IMR-90 (cell line): ENCODE results near the gene GNA15. TPM values are rescaled to one million over a fixed set of nuclear protein-coding genes. Genes with fewer than 3 reads are reported as not detected.

Source experiments
- ATAC-seq: fragments of 200-7000 bp; cut with Tn5 transposase; 2 replicates; pipeline ENCODE4 v1.9.1; 2020; ENCODE audit warnings: low read depth, mild to moderate bottlenecking, moderate library complexity
- BruUV-seq: library from RNA; stranded (reverse); fragments of 400-500 nt; replicated peaks from 2 replicates; lab custom pipeline; 2021; lab: Mats Ljungman, UMichigan
- CTCF ChIA-PET: fragments of 300-600 bp; formaldehyde crosslinking; extraction: SDS; loops from one replicate; lab custom pipeline; 2021; ENCODE audit warnings: antibody characterized with exemption; lab: Yijun Ruan, JAX
- POLR2A ChIA-PET: fragments of 300-600 bp; sonication (Branson Sonifier 250); formaldehyde crosslinking; loops from one replicate; lab custom pipeline; 2022; ENCODE audit warnings: antibody characterized with exemption; ENCODE audit not compliant: unreplicated experiment; lab: Charles Lee
- DNase-seq: peaks from one replicate; pipeline ENCODE4 v3.0.0; 2013
- H2AFZ ChIP-seq: replicated peaks from 2 replicates; pipeline ENCODE3; 2013; ENCODE audit warnings: low read length, mild to moderate bottlenecking; ENCODE audit not compliant: poor library complexity
- H2AK5ac ChIP-seq: 2 replicates; pipeline ENCODE4 v1.6.1; 2013; ENCODE audit warnings: low read depth, low read length, inconsistent platforms
- H2AK9ac ChIP-seq: replicated peaks from 2 replicates; pipeline ENCODE3; 2013; ENCODE audit warnings: mild to moderate bottlenecking, low read depth, low read length, moderate library complexity; ENCODE audit not compliant: poor library complexity
- H2BK120ac ChIP-seq: 2 replicates; pipeline ENCODE4 v1.6.1; 2013; ENCODE audit warnings: low read depth, low read length, inconsistent platforms
- H2BK15ac ChIP-seq: 3 replicates; pipeline ENCODE4 v1.6.1; 2013; ENCODE audit warnings: low read depth, low read length, inconsistent platforms
- H2BK20ac ChIP-seq: 2 replicates; pipeline ENCODE4 v1.6.1; 2013; ENCODE audit warnings: low read depth, mild to moderate bottlenecking, inconsistent platforms, low read length, moderate library complexity
- H2BK5ac ChIP-seq: 2 replicates; pipeline ENCODE4 v1.6.1; 2013; ENCODE audit warnings: mild to moderate bottlenecking, low read depth, low read length, inconsistent platforms; ENCODE audit not compliant: poor library complexity, severe bottlenecking
- H3K14ac ChIP-seq: replicated peaks from 2 replicates; pipeline ENCODE4 v1.6.1; 2013; ENCODE audit warnings: low read depth, low read length, inconsistent platforms
- H3K18ac ChIP-seq: 2 replicates; pipeline ENCODE4 v1.6.1; 2013; ENCODE audit warnings: low read depth, low read length, control low read depth
- H3K23ac ChIP-seq: 2 replicates; pipeline ENCODE4 v1.6.1; 2013; ENCODE audit warnings: low read depth, low read length, inconsistent platforms
- H3K27ac ChIP-seq: 2 replicates; pipeline ENCODE4 v1.5.1; 2013; ENCODE audit warnings: mild to moderate bottlenecking, control low read depth, low read length; ENCODE audit not compliant: insufficient read depth
- H3K27me3 ChIP-seq: 2 replicates; pipeline ENCODE4 v1.6.1; 2013; ENCODE audit warnings: low read length; ENCODE audit not compliant: control insufficient read depth, insufficient read depth
- H3K36me3 ChIP-seq: 2 replicates; pipeline ENCODE4 v1.6.1; 2013; ENCODE audit warnings: low read length, mixed read lengths; ENCODE audit not compliant: control insufficient read depth, insufficient read depth
- H3K4ac ChIP-seq: 2 replicates; pipeline ENCODE4 v1.6.1; 2013; ENCODE audit warnings: low read depth, low read length, inconsistent platforms
- H3K4me1 ChIP-seq: 2 replicates; pipeline ENCODE4 v1.6.1; 2013; ENCODE audit warnings: low read length, mixed read lengths; ENCODE audit not compliant: control insufficient read depth, insufficient read depth
- H3K4me2 ChIP-seq: 2 replicates; pipeline ENCODE4 v1.6.1; 2013; ENCODE audit warnings: low read depth, mild to moderate bottlenecking, control low read depth, low read length, moderate library complexity
- H3K4me3 ChIP-seq: 2 replicates; pipeline ENCODE4 v1.5.1; 2013; ENCODE audit warnings: low read depth, mild to moderate bottlenecking, control low read depth, low read length, moderate library complexity; ENCODE audit not compliant: insufficient read depth
- H3K56ac ChIP-seq: 2 replicates; pipeline ENCODE4 v1.6.1; 2013; ENCODE audit warnings: low read length, inconsistent platforms; ENCODE audit not compliant: insufficient read depth; ENCODE audit errors: extremely low read depth
- H3K79me1 ChIP-seq, 2 experiments: 2 replicates each; pipeline ENCODE4 v1.6.1; 2013; ENCODE audit warnings: low read length in 2 of 2, inconsistent platforms in 1 of 2, low read depth in 1 of 2
- H3K9ac ChIP-seq: 2 replicates; pipeline ENCODE4 v1.6.1; 2013; ENCODE audit warnings: low read depth, low read length, control low read depth
- H3K9me1 ChIP-seq: 2 replicates; pipeline ENCODE4 v1.6.1; 2013; ENCODE audit warnings: low read length, inconsistent platforms; ENCODE audit not compliant: insufficient read depth
- H3K9me3 ChIP-seq: 2 replicates; pipeline ENCODE4 v1.6.1; 2013; ENCODE audit warnings: low read length; ENCODE audit not compliant: control insufficient read depth, insufficient read depth
- H4K20me1 ChIP-seq: 2 replicates; pipeline ENCODE4 v1.6.1; 2013; ENCODE audit warnings: low read length, inconsistent platforms; ENCODE audit not compliant: insufficient read depth
- H4K5ac ChIP-seq: 2 replicates; pipeline ENCODE4 v1.6.1; 2013; ENCODE audit warnings: mild to moderate bottlenecking, low read depth, low read length, control low read depth
- H4K8ac ChIP-seq, 2 experiments: 2 replicates each; pipeline ENCODE4 v1.6.1; 2013; ENCODE audit warnings: low read depth in 2 of 2, low read length in 2 of 2, control low read depth in 1 of 2, inconsistent platforms in 1 of 2
- H4K91ac ChIP-seq: 2 replicates; pipeline ENCODE4 v1.6.1; 2013; ENCODE audit warnings: low read depth, low read length, inconsistent platforms; ENCODE audit not compliant: insufficient read depth
- CEBPB ChIP-seq: IDR thresholded peaks from 2 replicates; pipeline ENCODE4 v1.6.1; 2012; ENCODE audit warnings: low read depth, low read length, improper control_type of control experiment
- MAFK ChIP-seq: IDR thresholded peaks from 2 replicates; pipeline ENCODE4 v1.6.1; 2012; ENCODE audit warnings: low read depth, low read length, improper control_type of control experiment
- NFE2L2 ChIP-seq: fragments of 150-350 bp; IDR thresholded peaks from 2 replicates; pipeline ENCODE4 v1.6.1; 2016; ENCODE audit warnings: low read depth, mild to moderate bottlenecking, low read length
- WGBS, 2 experiments: methylation state at CpG; one replicate each; pipeline versions ENCODE4 v1.1.5 to v1.1.7; 2013; ENCODE audit warnings: missing lambda C conversion rate in 2 of 2; ENCODE audit not compliant: insufficient read length in 1 of 2; ENCODE audit errors: extremely low coverage in 2 of 2; 5-methylcytosine and 5-hydroxymethylcytosine counted together
- dilution Hi-C: fragments of 300-500 bp; cut with HindIII; formaldehyde crosslinking; loops from one replicate; pipeline ENCODE4 v1.14.3; 2018; ENCODE audit warnings: low sequenced_read_pairs; ENCODE audit not compliant: unreplicated experiment
- in situ Hi-C: fragments of 300-500 bp; cut with MboI; formaldehyde crosslinking; loops from 3 replicates; pipeline ENCODE4 v1.14.3; 2019; ENCODE audit warnings: low sequenced_read_pairs, inconsistent platforms, mixed read lengths
- intact Hi-C: fragments of 100-400 bp; cut with micrococcal nuclease; formaldehyde crosslinking; loops from 2 replicates; pipeline ENCODE4 v1.10.0; 2022
- polyA plus RNA-seq, 3 experiments: library from polyadenylated mRNA; depleted of rRNA; stranded (reverse); fragments of >200 nt; gene quantifications; 2 replicates each; pipeline ENCODE4 v1.2.3, GENCODE V29; 2012; ENCODE audit warnings: low replicate concordance in 1 of 3
- total RNA-seq: library from RNA; depleted of rRNA; stranded (reverse); fragments of >200 nt; gene quantifications from 2 replicates; pipeline ENCODE4 v1.2.3, GENCODE V29; 2012

Gene GNA15
- total and polyA plus RNA-seq, 2 of the 4 experiments (the other 2 are of a cell fraction) = 0.18 TPM; not detected in 1

- Histone ChIP-seq H2BK120ac (no peak overlapping the region), H2AFZ (no peak overlapping the region), H3K4me3 (no peak overlapping the region), H3K9me1 (peaks cover 7% of the 10 kb centered on the region), H4K20me1 (peaks cover 2% of the 10 kb centered on the region), H3K27ac (no peak overlapping the region), H2BK15ac (no peak overlapping the region), H3K9me3 (no peaks in the 10 kb centered on the region), H2BK5ac (no peak overlapping the region), H2BK20ac (no peak overlapping the region), H3K4me1 (peaks cover 8% of the 10 kb centered on the region), H3K14ac (no peak overlapping the region), H4K8ac (no peak overlapping the region), H3K36me3 (peaks cover 27% of the 10 kb centered on the region), H4K91ac (no peak overlapping the region), H4K5ac (no peak overlapping the region), H2AK9ac (no peak overlapping the region), H3K9ac (no peak overlapping the region), H3K79me1 (peaks cover 0 to 13% of the 10 kb centered on the region in 2 experiments; a peak in 1 of 4 replicates), H3K4ac (no peak overlapping the region), H3K4me2 (no peak overlapping the region), H3K18ac (no peak overlapping the region), H3K56ac (no peak overlapping the region), H3K23ac (no peak overlapping the region), H2AK5ac (no peak overlapping the region), H3K27me3 (no peaks in the 10 kb centered on the region)
- dilution Hi-C loops (no loop called here), intact Hi-C loops (no loop called here), in situ Hi-C loops (no loop called here)
- DNase-seq (no peak), ATAC-seq (no peak)
- ChIA-PET POLR2A (no interaction called here), CTCF (interaction anchor here (0.6 kb wide), 1 partner anchor 156 kb away, joined by 4 read pairs; no protein-coding TSS in a partner anchor)
- TF ChIP-seq MAFK = no peak
- no peak for TF ChIP-seq CEBPB
- TF ChIP-seq NFE2L2 = no peak
- 96% methylated on average over 10 of the region's 38 CpGs; no CpG with 5 or more reads in 1 of the 2 experiments for WGBS, 2 experiments
- no TSS peak for BruUV-seq
These were observed 15.1 kb upstream of the GNA15 start for GRCh38 chr19:3120611-3121276.
